Natural killer cell (primary cell): ENCODE data around the gene ARHGAP24. TPM values are rescaled to one million over a fixed set of nuclear protein-coding genes. Genes with fewer than 3 reads are reported as not detected.

Source experiments
- ATAC-seq, 3 donors: fragments of 150-1000 bp in 2 of 3; fragments of 200-7000 bp in 1 of 3; cut with Tn5 transposase; 1 replicate in 1 of 3; 2 replicates in 2 of 3; pipeline ENCODE4 v1.10.0; 2021; ENCODE audit warnings: mild to moderate bottlenecking in 2 of 3, moderate library complexity in 2 of 3
- DNase-seq, 2 donors: peaks; one replicate each; pipeline versions ENCODE4 v3.0.0 to v3.0.0-alpha.2; 2013 to 2021; ENCODE audit warnings: mixed read lengths in 1 of 2
- H3K27ac ChIP-seq: one replicate; pipeline ENCODE4 v1.5.1; 2013; ENCODE audit warnings: mild to moderate bottlenecking, low read length
- H3K27me3 ChIP-seq: one replicate; pipeline ENCODE4 v1.6.1; 2013; ENCODE audit warnings: low read length; ENCODE audit not compliant: control insufficient read depth, insufficient read depth
- H3K36me3 ChIP-seq: one replicate; pipeline ENCODE4 v1.6.1; 2013; ENCODE audit warnings: low read length; ENCODE audit not compliant: control insufficient read depth, insufficient read depth
- H3K4me1 ChIP-seq: one replicate; pipeline ENCODE4 v1.6.1; 2013; ENCODE audit warnings: low read length; ENCODE audit not compliant: control insufficient read depth, insufficient read depth
- H3K4me3 ChIP-seq: one replicate; pipeline ENCODE4 v1.5.1; 2013; ENCODE audit warnings: low read length
- H3K9me3 ChIP-seq: one replicate; pipeline ENCODE4 v1.6.1; 2013; ENCODE audit warnings: low read length; ENCODE audit not compliant: control insufficient read depth, insufficient read depth
- H3K27ac Mint-ChIP-seq, 2 donors: one replicate each; pipeline ENCODE4 v1.8.0; 2022; ENCODE audit warnings: mild to moderate bottlenecking in 2 of 2, mixed read lengths in 2 of 2, moderate library complexity in 1 of 2
- H3K27me3 Mint-ChIP-seq, 2 donors: one replicate each; pipeline ENCODE4 v1.8.0; 2022; ENCODE audit warnings: low read depth in 2 of 2, mixed read lengths in 2 of 2
- H3K36me3 Mint-ChIP-seq: one replicate; pipeline ENCODE4 v1.8.0; 2022; ENCODE audit warnings: mixed read lengths
- H3K4me1 Mint-ChIP-seq, 2 donors: one replicate each; pipeline ENCODE4 v1.8.0; 2022; ENCODE audit warnings: mixed read lengths in 2 of 2
- H3K4me3 Mint-ChIP-seq: one replicate; pipeline ENCODE4 v1.8.0; 2022; ENCODE audit warnings: mild to moderate bottlenecking, moderate library complexity, mixed read lengths
- H3K9me3 Mint-ChIP-seq, 2 donors: one replicate each; pipeline ENCODE4 v1.8.0; 2022; ENCODE audit warnings: mixed read lengths in 2 of 2
- WGBS: methylation state at CpG from one replicate; pipeline ENCODE4 v1.1.7; 2013; ENCODE audit warnings: missing lambda C conversion rate; ENCODE audit not compliant: insufficient coverage; 5-methylcytosine and 5-hydroxymethylcytosine counted together
- intact Hi-C: fragments of 100-400 bp; cut with micrococcal nuclease; formaldehyde crosslinking; loops from one replicate; pipeline ENCODE4 v1.14.2; 2022
- total RNA-seq, 4 donors: library from RNA; stranded (reverse); fragments of 120-200 nt in 1 of 4; gene quantifications; one replicate each; pipeline versions ENCODE4 v1.2.3 to v1.2.4, GENCODE V29; 2013 to 2022
- TF ChIP-seq, protein P1 (sequence below): fragments of 200-600 bp; IDR thresholded peaks from one replicate; pipeline ENCODE4 v1.8.0; 2022; ENCODE audit warnings: antibody characterized with exemption

Gene ARHGAP24
- total RNA-seq, 3 donors from 2014 or later (not counting 1 experiment from before 2014, with no cell fraction given), result 1.7 to 3.6 (median 1.7) TPM

DNA sequence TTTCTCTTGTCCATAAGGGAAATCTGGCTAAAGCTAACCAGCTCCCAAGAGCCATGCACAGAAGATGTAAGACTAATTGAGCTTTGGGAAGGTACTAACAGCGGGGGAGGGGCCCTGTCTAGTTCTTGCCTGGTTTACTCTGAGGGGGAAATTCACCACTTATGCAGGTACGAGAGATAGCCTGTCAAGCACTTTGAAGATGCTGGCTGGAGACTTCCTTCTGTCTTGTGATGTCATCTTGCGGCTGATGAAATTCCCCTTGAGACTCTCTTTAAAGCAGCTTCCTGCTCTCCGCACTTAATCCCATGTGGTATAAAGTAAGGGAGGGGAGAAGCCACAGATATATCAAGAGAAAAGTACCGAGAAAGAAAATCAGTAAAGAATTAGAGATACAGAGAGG lies 539.6 kb downstream of the ARHGAP24 start:
- WGBS, result 77% methylated on average over 5 of the region's 5 CpGs

DNA sequence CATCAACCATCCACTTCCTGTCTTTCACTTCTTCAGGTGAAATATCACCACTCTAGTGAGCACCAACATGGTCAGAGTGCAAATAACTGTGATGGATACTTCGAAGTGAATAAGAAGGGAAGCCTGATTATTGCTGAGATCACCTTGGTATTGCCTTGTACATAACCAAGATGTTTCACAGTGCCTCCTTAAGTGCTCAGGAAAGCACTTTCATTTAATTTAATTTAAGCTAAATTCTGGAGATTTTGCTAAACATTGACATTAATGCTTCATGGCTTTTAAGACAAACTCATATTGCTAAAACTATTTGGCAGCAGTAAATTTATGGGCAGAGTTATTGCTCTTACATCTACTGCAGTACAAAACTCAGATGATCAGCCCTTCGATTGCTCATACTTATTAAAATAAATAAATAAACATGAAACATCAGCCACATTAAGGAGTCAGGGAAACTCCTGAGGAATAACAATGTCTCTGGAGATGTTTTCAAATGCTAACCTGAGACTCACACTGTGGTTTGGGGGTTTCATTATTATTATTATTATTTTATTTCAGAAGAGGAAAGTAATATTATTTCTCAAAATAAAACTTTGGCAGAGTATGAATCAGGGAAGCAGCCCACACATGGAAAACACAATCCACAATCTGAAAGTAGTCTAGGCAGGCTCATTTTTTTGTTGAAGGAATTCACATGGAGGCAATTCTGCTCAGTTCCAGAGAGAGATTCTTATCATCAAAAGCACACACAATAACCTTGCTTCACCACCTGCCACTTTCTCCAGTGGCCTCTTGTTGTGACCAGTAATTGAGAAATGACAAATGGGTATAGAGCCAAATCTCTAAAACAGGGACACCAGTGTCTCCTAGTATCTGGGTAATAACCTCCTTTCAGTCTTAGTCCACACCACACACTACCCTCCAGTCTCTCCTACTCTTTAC lies 540.7 kb downstream of the ARHGAP24 start:
- H3K27me3 Mint-ChIP-seq, result no peaks in the 10 kb centered on the region
- Histone ChIP-seq H3K4me3 (no peak overlapping the region), H3K4me1 (no peaks in the 10 kb centered on the region), H3K27me3 (no peaks in the 10 kb centered on the region), H3K36me3 (no peaks in the 10 kb centered on the region), H3K9me3 (no peaks in the 10 kb centered on the region), H3K27ac (no peak overlapping the region)
- H3K36me3 Mint-ChIP-seq, result no peaks in the 10 kb centered on the region
- H3K9me3 Mint-ChIP-seq, result peaks cover 2% of the 10 kb centered on the region in 2 donors
- TF ChIP-seq, protein P1, sequence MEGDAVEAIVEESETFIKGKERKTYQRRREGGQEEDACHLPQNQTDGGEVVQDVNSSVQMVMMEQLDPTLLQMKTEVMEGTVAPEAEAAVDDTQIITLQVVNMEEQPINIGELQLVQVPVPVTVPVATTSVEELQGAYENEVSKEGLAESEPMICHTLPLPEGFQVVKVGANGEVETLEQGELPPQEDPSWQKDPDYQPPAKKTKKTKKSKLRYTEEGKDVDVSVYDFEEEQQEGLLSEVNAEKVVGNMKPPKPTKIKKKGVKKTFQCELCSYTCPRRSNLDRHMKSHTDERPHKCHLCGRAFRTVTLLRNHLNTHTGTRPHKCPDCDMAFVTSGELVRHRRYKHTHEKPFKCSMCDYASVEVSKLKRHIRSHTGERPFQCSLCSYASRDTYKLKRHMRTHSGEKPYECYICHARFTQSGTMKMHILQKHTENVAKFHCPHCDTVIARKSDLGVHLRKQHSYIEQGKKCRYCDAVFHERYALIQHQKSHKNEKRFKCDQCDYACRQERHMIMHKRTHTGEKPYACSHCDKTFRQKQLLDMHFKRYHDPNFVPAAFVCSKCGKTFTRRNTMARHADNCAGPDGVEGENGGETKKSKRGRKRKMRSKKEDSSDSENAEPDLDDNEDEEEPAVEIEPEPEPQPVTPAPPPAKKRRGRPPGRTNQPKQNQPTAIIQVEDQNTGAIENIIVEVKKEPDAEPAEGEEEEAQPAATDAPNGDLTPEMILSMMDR, result no peak
- no peak overlapping the region for H3K4me3 Mint-ChIP-seq
- intact Hi-C loops, result no loop called here
- no peaks in the 10 kb centered on the region for H3K4me1 Mint-ChIP-seq
- WGBS, result 85% methylated on average over 2 of the region's 2 CpGs
- DNase-seq, result no peak
- ATAC-seq, result no peak
- H3K27ac Mint-ChIP-seq, result no peak overlapping the region

More for the DNA sequence above, 539.6 kb downstream of the ARHGAP24 start:
- intact Hi-C loops, result no loop called here
- no peak overlapping the region for H3K4me3 Mint-ChIP-seq
- DNase-seq, result no peak
- no peaks in the 10 kb centered on the region for H3K4me1 ChIP-seq
- no peaks in the 10 kb centered on the region for H3K36me3 ChIP-seq
- H3K9me3 Mint-ChIP-seq, result peaks cover 2% of the 10 kb centered on the region in 2 donors
- H3K27ac ChIP-seq, result no peak overlapping the region
- no peaks in the 10 kb centered on the region for H3K9me3 ChIP-seq
- no peaks in the 10 kb centered on the region for H3K27me3 ChIP-seq
- H3K36me3 Mint-ChIP-seq, result no peaks in the 10 kb centered on the region
- TF ChIP-seq, protein P1, result no peak
- H3K27ac Mint-ChIP-seq, result no peak overlapping the region
- no peak for ATAC-seq
- H3K4me1 Mint-ChIP-seq, result no peaks in the 10 kb centered on the region
- no peak overlapping the region for H3K4me3 ChIP-seq
- H3K27me3 Mint-ChIP-seq, result no peaks in the 10 kb centered on the region

DNA sequence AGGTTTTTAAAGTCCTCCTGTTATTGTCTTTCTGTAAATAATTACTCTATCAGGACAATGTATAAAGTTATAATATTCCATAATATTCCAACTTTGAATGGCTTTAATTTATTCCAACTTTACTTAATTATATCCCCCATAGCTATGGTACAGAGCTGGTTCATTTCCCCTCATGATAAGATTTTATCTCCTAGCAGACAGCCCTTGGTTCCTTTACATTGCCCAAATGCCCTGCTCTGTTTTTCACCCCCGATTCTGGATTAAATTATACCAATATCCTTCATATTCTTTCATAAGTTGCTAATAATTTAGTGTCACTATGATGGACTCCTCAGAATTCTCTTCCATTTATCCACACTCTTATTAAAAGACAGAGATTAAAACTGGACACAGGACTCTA lies 544.4 kb downstream of the ARHGAP24 start:
- peaks cover 0 to 2% of the 10 kb centered on the region in 2 donors for H3K9me3 Mint-ChIP-seq
- WGBS, result 78% methylated on average over 1 of the region's 1 CpG

More for the DNA sequence above, 544.4 kb downstream of the ARHGAP24 start:
- Mint-ChIP-seq H3K4me1 (no peaks in the 10 kb centered on the region), H3K27me3 (no peaks in the 10 kb centered on the region), H3K27ac (no peak overlapping the region), H3K4me3 (no peak overlapping the region), H3K36me3 (no peaks in the 10 kb centered on the region)
- H3K4me1 ChIP-seq, result no peaks in the 10 kb centered on the region
- H3K9me3 ChIP-seq, result no peaks in the 10 kb centered on the region
- H3K27ac ChIP-seq, result no peak overlapping the region
- ATAC-seq (no peak), DNase-seq (no peak)
- TF ChIP-seq, protein P1, result no peak
- intact Hi-C loops, result no loop called here
- no peak overlapping the region for H3K4me3 ChIP-seq
- H3K36me3 ChIP-seq, result no peaks in the 10 kb centered on the region
- no peaks in the 10 kb centered on the region for H3K27me3 ChIP-seq
